Dedifferentiated amniotic fluid mesenchymal stem cell (primary cell): ENCODE data around the gene EGFR.

Experiments used
- DNase-seq: peaks from one replicate; pipeline ENCODE4 v3.0.0-alpha.2; 2016; ENCODE audit errors: extremely low spot score

EGFR gene

DNA sequence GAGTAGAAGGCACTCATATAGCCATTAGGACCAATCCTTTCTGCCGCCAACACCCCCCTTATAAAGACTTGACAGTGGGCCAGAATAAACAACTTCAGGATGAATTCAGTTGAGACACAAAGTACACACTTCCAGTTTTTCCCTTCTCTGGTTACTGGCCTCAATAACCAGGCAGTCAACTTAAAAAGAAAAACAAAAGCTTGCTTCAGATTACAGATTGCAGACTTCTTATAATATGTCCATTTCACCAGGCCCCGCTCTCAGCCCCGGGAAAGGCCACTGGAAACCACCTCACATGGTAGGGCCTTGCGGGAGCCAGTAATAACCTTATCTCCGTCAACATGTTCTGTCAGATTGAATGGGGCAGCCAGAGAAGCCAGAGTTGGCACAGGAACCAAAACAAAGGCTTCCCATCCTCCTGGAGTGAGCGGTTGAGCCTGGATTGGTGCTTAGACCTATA, 108.8 kb downstream of the EGFR start:
- DNase-seq, result peak; percentile 43

- DNase-seq, result no peak
Measured at GRCh38 chr7:55128693-55129394, 110.0 kb downstream of the EGFR start.

DNA sequence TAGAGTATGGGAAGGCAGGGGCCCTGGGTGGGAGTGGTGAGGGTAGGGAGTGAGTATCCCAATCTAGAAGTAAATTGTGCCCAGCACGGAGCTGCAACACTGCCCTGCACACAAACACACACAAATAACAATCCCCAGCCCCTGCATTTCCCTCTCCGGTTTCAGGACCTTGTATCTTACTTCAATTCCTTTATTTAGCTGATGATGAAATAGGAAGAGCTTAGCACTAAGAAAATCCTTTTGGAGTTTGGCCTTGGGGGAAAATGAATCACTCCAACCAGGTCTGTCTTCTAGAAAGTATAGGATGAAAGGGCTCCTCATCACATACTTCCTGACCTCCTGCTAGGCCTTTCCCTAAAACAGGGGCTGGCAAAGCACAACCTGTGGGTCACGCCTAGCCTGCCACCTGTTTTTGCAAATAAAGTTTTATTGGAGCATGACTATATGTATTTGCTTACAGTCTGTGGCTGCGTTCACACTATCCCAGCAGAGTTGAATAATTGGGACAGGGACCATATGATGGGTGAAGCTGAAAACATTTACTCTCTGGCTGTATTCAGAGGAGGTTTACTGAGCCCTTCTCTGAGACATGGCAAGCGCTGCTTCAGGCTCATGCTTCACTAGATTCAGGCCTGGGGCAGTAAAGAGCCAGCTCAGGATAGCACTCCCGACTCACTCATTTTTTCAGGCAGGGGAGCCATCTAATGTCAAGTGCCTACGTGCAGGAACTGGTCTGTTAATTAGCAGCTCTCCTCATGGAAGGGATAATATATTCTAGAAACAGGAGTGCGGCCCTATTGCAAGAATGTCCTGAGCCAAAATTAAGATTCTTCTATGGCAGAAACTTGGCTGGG, 111.0 kb downstream of the EGFR start:
- peak; percentile 73 for DNase-seq

- DNase-seq, result no peak
Measured at GRCh38 chr7:55130395-55131141, 111.8 kb downstream of the EGFR start.

- DNase-seq, result no peak
Measured at GRCh38 chr7:55131142-55131929, 112.5 kb downstream of the EGFR start.

DNA sequence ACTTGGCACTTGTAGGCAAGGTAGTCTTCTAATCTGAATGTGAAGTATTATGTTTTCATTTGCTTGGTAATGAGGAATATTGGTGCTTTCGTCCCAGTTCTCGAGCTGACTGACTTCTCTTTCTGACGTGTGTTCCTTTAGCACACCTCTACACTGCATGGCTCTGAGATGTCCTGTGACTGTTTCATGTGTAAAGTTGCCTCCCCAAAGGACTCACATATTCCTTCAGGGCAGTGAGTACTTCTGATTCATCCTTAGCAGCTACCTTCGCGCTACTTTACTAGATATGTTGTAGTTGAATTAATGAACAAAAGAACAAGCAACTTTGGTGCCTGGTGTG, 113.7 kb downstream of the EGFR start:
- DNase-seq, result no peak

GRCh38 chr7:55132890-55133551, 114.2 kb downstream of the EGFR start:
- peak; percentile 91 for DNase-seq

- DNase-seq, result peak; percentile 97
Measured at GRCh38 chr7:55133630-55134358, 115.0 kb downstream of the EGFR start.

DNA sequence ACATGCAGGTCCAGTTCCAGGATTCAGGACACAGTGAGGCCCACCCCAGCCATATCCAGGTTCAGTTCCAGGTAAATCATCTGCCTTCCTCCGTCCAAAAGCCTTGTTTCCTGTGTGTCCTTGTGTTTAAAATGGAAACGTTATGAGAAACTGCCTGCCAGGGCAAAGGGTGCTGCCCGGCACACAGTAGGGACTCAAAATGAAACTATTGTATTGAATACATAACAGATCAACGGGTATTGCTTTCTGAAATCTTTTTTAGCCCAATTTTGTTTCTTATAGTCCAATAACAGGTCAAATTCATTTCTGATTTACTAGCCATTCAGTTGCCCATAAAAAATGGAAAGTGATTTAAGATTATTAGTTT, 115.5 kb downstream of the EGFR start:
- DNase-seq, result no peak

DNA sequence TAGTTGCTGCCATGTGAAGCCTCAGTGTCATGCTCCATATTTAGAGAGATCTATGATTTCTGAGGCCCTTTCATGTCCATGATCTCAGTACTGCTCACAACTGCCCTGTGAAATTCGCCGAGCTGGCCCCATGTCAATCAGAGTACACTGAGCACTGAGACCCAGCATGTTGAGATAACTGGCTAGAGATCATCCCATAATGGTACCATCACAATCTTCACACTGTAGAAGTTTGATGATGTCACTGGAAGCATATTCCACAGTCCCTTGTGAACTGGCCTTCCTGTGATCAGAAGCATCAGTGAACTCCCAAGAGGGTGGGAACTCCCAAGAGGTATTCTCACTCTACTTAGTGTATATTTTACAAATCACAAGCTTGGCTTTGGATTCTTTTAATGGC, 116.0 kb downstream of the EGFR start:
- DNase-seq, result no peak

DNA sequence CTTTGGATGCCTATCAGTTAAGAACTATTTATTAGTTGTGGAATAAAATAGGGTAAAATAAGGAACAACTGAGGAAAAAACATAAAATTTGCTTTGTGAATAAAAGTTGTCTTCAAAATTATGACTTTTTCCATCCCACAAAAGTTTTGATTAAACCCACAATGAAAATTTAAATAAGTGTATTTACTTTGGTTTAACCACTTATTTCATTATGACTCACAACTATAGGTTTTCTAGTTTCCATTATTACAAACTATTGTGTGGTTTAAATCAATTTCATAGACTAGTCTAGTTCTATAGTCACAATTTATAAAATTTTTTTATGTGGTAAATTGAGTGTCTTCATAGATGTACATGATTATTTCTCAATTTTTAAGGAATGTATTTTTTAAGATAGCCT, 116.6 kb downstream of the EGFR start:
- DNase-seq, result no peak

- DNase-seq, result no peak
Measured at GRCh38 chr7:55138663-55139062, 119.8 kb downstream of the EGFR start.

DNA sequence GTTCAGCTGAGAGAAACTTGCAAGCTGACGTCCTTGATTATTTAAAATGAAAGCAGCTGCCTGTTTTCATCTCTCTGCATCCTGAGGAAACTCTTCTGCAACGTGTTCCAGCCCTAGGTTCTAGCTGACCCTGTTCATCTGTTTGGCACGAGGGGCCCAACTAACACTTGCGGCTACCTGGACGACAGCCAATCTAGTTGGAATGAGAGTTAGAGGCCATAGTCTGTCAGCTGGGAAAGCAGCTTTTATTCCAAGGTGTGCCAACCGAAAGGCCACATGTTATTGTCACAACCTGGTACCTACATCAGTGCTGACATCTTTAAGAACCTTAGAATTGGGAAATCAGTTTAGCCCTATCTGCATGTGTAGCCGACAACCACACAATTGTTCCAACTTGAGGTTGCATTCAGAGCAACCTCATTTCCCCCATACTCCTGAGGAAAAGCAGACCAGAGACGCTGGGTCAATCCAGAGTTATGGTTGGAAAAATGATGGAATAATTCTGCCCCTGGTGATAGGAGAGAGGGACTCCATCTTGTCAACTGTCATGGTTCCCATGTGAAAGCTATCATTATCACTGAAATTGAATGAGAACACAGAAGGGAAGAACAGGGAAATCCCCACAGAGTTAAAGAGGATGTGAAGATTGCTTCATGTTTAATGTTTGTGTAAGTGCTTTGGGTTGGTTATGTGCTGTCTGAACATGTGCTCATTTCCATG, 121.6 kb downstream of the EGFR start:
- no peak for DNase-seq

DNA sequence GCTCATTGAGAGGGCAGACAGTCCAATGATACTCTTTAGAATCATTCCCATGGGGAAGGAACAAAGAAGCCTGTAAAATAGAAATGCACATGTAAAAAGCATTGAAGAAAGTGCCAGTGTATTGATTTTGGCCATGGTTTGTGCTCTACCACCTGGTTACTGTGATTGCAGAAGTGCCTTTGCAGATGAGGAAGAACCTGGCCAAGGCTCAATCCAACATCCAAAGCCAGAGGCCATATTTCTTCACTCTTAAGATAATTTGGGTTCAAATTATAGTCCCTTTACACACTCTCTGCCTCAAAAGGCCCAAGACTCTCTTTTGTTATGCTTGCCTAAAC, 122.1 kb downstream of the EGFR start:
- DNase-seq, result no peak

- no peak for DNase-seq
Measured at GRCh38 chr7:55142919-55143600, 124.2 kb downstream of the EGFR start.

DNA sequence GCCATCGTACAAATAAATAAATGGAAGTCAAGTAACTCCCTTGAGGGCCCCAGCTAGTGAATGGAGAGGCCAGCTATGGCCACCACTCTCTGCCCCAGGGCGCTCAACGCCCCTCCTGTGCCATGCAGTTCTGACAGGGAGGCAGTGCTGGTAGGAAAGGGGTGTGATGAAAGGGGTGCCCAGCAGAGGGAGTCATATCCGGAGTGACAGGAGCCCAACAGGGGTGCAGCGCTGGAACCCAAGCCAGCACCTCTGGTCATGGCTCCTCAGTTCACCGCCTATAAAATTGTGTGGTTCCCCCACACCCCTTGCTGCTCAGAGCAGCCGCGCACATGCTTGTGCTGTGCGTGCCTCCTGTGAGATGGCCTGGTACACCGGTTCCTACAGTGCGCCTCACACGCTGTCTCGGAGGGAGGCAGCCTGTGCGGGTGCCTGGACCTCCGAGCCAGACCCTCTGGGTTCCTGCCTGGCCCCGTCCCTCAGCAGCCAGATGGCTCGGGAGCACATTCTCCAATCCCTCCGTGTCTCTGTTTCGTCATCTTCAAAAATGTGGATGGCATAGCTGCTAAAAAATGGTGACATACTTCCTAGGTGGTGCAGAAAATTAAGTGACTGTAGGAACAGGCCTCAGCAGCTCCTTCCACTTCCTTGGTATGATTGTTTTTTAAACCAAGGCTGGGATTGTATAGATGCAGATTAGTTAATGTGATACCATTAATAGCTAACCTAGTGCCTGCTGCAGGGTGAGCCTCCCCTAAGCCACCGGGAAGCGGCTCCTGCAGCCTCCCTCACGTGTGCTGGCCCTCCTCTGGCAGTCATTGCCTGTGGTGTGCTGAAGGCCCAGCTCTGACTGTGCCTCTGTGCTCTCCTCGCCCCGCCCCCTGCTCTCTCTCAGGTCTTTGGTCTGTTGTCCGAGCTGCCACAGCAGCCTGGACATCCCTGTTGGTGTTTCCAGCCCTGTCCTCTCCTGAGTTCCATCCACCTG, 125.8 kb downstream of the EGFR start:
- DNase-seq, result no peak

DNA sequence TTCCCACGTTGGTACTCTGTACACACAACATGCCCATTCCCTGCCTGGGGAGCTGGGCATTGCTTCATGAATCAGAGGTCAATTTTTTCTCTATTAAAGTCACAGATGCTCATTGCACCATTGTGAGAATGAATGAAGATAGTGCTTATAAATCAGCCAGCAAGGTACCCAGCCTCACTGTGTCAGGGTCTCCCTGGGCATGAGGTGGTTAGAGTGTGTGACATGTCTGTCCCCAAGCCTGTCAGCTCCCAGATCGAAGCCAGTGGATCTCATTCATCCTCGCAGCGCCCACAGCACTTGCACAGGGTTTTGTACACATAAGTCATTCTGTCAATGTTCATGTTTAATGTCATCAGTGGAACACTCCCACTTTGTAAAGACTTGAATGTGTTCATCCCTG, 126.8 kb downstream of the EGFR start:
- no peak for DNase-seq

DNA sequence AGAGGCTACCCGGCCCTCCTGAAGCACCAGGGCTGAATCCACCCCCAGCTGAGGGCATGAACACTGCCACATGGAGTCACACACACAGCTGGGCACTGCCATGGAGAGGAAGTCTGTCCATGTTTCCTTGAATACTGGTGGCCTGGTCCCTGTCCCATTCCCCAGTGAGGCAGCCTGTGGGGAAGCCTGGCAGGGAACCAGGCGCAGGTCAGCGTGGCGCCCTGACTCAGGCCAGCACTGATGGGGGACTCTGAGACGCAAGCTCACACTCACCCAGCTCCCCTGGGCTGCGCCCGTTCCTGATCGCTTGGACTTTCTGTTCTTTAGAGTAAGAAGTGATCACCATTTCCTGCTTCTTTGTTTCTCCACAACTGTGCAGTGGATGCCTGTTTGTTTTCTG, 128.3 kb downstream of the EGFR start:
- DNase-seq, result no peak
